RKO (cell line): ENCODE data around the gene P2RX5.

Experiments used
- DNase-seq: peaks from one replicate; pipeline ENCODE4 v3.0.0-alpha.2; 2016; ENCODE audit warnings: low spot score

Gene P2RX5

DNA sequence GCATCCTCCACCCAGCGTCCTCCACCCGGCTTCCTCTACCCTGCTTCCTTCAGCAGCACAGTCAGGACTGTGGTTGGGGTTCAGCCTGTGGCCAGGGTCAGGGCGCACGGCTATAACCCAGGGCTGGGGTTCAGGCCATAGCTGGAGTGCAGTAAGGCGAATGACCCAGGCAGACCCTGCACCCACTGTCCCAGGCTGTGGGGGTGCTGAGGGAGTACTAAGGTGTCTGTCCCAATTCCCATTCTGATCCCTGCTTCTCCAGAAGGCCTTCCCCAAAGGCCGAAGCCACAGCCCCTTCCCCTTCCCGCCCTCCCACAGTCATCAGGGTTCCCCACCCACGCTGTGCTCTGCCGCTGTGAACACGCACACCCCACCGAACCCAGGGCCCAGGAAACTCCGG lies 14.9 kb downstream of the P2RX5 start:
- no peak for DNase-seq

DNA sequence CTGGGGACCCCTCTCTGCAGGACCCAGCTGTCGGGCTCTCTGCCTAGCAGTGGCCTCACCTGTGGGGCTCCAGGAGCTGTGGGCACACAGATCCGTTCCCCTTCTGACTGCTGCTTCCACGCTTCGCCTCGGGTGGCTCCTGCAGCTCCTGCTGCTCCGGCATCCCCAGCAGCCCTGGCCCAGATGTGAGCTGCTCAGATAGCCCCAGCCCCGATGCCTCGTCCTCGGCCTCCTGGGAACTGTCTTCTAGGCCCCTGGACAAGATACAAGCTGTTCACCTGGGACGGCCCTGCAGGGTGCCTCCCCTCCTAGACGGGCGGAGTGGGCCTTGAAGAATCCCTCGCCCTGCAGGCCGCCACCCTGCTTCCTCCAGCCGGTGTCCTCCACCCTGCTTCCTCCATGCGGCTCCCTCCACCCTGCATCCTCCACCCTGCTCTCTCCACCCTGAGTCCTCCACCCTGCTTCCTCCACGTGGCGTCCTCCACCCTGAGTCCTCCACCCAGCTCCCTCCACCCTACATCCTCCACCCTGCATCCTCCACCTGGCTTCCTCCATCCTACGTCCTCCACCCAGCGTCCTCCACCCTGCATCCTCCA lies 16.3 kb downstream of the P2RX5 start:
- DNase-seq: no peak

DNA sequence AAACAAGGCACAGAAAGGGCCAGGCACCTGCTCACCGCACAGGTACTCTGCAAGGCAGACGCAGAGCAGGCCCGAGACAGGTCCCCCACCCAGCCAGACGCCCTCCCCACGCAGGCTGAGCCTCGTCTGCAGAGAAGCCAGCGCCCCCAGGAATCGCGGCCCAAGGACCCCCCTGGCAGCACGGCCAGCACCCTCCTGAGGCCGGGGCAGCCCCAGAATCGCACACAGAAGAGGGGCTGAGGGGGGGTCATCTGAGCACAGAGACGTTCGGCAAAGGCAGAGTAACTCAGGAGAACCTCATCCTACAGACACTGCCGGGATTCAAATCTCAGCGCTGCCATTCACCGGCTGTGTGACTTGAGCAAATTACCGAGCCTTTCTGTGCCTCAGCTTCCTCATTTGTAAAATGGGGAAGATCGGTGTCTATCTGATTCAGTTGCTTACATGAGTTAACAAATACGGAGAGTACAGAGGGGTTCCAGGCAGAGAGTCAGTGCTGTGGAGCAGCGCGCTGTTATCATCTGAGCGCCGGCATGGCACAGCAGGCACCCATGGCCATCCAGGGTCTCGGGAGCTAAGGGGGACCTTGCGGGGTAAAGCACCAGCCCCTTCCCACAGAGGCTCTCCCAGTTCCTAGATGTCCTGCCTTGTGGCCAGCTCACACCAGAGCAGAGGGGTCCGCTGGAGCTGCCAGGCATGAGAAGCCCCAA lies 17.0 kb downstream of the P2RX5 start:
- DNase-seq: no peak

- DNase-seq: no peak
Observed at GRCh38 chr17:3678095-3678820, 17.7 kb downstream of the P2RX5 start.

GRCh38 chr17:3675886-3676285 lies 20.1 kb downstream of the P2RX5 start:
- no peak for DNase-seq

DNA sequence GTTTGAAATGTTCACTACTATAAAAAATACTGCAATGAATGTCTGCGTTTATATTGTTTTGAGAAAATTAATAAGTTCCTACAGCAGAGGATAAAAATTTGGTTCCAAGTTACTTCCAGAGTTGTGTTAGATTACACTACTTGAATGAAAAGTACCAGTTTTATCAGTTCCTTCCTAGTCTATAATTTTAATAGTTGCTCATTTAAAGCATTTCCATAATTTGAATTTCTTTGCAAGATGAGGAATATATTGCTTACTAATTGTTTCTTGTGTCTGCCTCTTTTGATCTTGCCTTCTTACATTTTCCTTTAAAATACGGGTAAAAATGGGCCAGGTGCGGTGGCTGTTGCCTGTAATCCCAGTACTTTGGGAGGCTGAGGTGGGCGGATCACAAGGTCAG lies 23.4 kb downstream of the P2RX5 start:
- DNase-seq: no peak

DNA sequence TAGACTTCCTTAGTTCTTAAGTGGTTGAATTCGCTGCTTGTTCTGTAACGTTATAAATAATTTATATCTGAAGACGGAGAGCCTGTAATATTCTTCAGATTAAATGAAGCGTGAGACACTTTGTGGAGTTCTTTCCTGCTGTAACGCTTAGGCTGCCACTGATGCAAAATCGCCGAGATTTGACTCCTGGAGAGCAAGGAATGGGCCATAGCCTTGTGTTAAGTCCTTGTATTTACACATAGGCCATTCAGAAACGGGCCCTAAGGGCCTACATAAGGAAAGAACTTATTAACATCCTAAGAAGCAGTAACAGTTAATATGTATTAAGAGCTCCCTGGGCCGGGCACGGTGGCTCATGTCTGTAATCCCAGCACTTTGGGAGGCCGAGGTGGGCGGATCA lies 26.4 kb downstream of the P2RX5 start:
- DNase-seq: peak; percentile 31

GRCh38 chr17:3669085-3669347 lies 26.9 kb downstream of the P2RX5 start:
- DNase-seq: no peak

- DNase-seq: peak; percentile 96
Observed at GRCh38 chr17:3668279-3669084, 27.5 kb downstream of the P2RX5 start, which contains the start of the genes EMC6 and TAX1BP3. Gene EMC6 (plus strand): TSS chr17:3668812. CDS start chr17:3669147, 335 bp downstream. Gene TAX1BP3 (minus strand): TSS chr17:3668578. CDS start chr17:3668526, 52 bp downstream.

GRCh38 chr17:3667366-3668278 lies 28.3 kb downstream of the P2RX5 start:
- DNase-seq: peak; percentile 92

GRCh38 chr17:3666516-3666915 lies 29.4 kb downstream of the P2RX5 start:
- no peak for DNase-seq

DNA sequence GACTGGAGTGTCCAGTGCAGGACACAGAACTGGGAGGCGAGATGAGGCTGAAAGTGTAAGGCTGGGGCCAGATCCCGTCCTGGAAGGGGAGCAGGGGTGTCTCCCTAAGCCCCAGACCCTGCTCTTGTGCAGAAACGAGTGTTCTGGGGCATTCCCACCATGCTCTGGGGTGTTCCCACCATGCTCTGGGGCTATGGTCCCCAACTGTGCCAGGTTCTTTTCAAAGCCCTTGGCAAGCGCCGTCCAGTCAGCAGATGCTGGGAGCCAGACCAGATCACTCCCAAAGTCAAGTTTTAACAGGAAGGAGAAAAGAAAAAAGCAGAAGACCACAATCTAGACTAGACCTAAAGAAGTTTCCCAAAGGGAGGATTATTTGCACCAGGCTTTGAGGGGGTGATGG lies 30.1 kb downstream of the P2RX5 start:
- DNase-seq: no peak

- DNase-seq: no peak
Observed at GRCh38 chr17:3663102-3664011, 32.6 kb downstream of the P2RX5 start.

DNA sequence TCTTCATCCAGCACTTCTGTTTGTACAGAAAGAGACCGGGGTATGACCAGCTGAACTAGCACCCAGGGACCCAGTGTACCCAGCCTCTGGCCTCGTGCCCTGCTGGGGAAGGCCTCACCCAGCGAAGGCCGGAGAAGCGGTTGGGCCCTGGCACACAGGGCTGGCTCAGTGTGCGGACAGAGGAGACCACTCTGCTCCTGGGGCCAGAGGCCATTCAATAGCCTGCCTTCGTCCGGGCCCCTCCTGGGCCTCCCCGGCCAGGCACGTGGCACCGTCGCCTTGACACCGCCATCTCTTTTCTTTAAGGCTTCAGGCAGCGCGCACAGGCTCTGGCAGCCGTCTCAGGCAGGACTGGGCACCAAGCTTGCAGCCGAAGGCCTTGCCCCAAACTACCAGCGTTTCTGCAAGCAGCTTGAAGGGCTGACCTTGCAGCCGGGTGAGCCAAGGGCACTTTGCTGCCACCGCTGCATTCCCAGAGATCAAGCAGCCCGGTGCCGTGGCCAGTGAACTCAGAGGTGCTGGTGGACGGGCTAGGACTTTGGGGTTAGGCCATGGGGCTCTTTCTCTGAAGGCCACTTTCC lies 35.6 kb downstream of the P2RX5 start:
- DNase-seq: no peak

DNA sequence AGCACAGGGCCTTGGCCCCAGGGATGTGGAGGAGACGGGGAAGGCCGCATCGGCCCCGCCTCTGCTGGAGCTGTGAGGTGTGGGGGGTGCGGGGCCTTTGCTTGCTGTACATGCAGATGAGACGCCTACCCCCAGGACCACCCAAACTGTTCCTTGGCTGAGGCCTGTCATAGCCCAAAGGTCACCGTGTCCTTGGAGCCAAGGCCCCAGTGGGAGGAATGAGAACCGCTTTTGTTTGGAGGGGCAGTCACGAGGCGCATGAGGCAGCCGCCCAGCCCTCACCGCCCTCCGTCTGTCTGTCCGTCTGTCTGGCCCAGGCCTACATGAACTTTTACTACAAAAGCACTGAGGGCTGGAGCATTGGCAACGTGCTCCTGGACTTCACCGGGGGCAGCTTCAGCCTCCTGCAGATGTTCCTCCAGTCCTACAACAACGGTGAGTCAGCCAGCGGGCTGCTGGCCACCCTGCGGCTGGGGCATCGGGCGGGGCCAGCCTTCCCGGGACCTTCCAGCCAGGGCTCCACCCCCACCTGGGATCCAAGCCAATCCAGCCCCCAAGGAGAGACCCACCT lies 36.3 kb downstream of the P2RX5 start:
- DNase-seq: no peak

DNA sequence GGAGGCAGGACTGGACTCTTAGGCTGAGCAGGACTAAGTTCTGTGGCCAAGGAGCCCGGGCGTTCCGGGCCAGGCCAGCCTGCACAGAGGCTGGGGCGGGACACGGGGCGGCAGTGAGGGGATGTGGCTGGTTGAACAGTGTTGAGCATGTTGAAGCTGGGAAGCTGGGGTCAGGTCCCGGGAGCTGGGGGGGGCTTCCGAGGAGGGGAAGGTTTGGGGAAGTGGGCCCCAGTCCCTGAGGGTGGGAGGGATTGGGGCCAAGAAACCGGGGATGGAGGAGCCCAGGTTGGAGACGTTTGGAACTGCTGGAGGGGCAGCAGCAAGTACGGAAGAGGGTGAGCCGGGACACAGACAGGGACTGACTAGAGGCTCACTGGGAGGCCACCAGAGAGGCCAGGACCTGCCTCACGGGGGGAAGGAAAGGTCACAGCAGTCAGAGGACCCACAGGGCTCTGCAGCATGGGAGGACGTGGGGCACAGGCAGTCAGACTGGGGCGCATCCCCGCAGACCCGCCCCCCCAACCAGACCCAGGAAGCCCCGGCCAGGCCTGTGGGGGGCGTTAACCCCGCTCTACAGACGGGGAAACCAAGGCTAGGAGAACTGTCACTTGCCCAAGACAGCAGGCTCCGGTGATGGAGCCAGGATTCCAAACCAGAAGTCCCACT lies 37.0 kb downstream of the P2RX5 start:
- no peak for DNase-seq

DNA sequence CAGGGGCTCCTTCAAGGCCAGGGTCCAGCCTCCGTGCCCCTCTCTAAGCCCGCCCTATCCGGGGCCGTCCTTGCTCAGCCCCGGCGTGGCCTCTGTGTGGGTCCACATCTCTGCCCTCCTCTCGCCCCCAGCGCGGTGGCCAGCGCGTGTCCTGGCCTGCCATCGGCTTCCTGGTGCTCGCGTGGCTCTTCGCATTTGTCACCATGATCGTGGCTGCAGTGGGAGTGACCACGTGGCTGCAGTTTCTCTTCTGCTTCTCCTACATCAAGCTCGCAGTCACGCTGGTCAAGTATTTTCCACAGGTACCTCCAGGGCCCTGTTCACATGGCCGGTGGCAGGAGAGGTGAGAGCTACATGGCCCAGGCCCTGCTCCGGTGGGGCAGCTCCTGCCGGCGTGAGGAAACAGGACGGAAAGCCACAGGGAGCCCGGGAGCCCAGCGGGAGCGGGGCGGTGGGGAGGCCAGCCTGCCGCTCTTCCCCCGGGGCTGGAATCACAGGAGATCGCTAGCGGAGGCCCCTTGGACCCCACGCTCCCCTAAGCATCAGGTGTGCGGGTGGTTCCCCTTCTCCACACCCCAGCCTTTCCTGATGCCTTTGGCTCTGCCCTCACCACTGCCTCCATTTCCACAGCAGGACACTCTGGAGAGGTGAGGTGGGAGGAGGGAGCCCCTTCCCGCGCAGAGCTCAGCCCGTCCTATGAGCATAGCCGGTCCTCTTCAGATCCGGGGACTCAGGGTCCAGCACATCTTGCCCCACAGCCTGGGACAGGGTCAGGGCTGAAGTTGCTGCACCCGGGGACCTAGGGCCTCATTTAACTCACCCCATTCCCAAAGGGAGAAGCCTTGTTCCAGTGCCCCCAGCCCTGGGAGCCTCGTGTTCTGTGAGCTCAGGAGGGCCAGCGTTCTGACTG lies 37.8 kb downstream of the P2RX5 start:
- DNase-seq: no peak

DNA sequence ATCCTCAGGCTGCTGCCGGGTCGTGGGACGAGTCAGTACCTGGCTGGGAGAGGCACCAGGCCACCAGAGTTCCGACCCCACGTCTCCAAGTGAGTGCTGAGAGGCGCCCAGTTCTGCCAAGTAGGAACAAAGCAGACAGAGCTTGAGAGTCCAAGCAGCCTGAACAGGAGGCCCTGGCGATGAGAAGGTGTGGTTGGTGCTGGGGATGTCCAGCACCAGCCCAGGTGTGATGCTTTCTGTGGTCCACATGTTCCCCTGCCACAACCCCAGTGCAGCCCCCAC lies 38.4 kb downstream of the P2RX5 start:
- no peak for DNase-seq
